ENCODE measurements around the gene IL2RA. TPM values are rescaled to one million over a fixed set of nuclear protein-coding genes. Genes with fewer than 3 reads are reported as not detected.
"Not testable (repeated sequence)": the region's sequence is repeated elsewhere in the genome, so short reads cannot be mapped to it uniquely, and the experiment has no call there.

The IL2RA gene
- total RNA-seq, 1 donor from 2014 or later = 1.1 TPM

DNA sequence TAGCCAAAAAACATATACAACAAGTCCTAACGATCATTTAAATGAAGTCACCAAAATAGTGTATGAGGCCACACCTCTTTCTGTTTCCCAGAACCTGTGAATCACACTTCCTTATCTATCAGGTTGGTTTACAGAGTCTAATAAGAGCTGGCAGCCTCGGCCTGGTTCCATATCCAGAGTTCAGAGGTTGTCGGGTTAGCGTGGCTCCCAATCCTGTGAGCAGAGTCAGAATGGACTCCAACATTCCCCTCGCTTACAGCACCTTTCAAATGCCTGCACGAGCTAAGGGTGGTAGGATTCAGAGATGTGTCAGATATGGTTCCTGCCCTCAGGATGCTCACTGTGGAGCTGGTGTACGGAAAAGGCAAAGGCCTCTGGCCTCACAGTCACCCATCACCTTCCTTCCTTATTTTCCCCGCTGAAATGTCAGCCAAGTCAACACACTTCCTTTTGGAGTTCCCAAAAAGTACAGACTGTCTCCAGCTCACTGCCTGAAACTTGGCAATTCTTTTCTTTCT, 90.8 kb downstream of the IL2RA start:
- intact Hi-C loops (cut with DNase I) = no loop called here
- ATAC-seq (no peak), DNase-seq (ENCODE audit: low spot score) (peak; percentile 39)

DNA sequence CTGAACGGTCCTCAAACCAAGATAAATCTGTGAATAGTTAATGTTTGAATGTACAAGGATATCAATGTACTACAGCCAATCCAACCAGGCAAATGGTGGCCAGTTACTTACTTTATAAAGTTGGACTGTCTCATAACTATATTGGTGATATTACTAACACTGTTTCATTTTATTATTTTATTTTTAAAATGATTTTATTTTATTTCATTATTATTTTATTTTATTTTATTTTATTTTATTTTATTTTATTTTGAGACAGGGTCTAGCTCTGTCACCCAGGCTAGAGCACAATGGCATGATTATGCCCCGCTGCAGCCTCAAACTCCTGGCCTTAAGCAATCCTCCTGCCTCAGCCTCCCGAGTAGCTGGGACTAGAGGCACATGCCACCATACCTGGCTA, 91.6 kb downstream of the IL2RA start:
- no peak for ATAC-seq
- intact Hi-C loops (cut with DNase I) = no loop called here
- DNase-seq (ENCODE audit: low spot score) = no peak

DNA sequence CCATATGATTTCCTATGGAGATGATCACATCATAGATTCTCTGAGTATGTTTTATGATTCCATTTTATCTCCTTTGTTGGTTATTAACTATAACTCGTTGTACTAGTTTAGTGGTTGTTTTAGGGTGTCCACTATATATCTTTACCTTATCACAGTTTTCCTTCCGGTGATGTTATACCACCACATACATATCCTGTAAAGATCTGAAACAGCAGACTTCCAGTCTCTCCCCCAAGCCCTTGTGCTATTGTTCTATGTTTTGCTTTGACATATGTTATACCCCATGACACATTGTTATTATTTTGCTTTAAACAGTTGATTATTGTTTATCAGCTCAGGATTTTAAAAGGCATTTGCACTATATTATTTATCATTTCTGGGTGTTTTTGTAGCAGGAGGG, 92.1 kb downstream of the IL2RA start:
- no peak for DNase-seq (ENCODE audit: low spot score)
- ATAC-seq = no peak
- intact Hi-C loops (cut with DNase I) = no loop called here

DNA sequence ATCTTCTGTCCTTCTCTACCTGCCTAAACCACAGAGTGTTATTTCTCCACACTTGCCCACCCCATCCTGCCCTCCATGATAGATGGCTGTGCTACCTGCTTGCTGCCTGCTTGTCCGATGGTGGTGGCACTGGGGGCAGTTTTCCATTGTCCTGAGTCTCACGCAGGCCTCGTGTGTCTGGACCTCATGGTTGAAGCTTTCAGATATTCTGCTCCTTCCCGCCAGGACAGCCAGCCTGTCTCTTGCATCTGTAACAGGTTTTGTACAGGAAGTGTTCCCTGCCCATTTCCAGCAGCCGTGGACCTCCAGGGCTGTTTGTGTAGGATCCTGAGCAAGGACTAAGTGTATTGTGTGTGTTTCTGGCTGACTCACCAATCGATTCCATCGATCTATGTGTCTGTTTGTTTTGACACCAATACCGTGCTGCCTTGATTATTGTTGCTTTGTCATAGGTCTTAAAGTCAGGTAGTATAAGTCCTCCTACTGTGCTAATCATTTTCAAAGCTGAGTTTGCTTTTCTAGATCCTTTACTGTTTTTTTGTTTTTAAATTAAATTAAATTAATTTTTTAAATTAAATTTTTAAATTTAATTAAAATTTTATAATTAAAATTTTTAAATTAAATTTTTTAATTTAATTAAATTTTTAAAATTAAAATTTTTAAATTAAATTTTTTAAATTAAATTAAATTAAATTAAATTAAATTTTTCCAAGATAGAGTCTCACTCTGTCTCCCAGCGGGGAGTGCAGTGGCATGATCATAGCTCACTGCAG, 93.3 kb downstream of the IL2RA start:
- ATAC-seq (no peak), DNase-seq (ENCODE audit: low spot score) (peak; percentile 40)
- intact Hi-C loops (cut with DNase I) = no loop called here

- peak; percentile 23 for DNase-seq (ENCODE audit: low spot score)
- no peak for ATAC-seq
Measured at GRCh38 chr10:5968037-5968680, 94.0 kb downstream of the IL2RA start.

GRCh38 chr10:5965266-5965665, 96.9 kb downstream of the IL2RA start:
- DNase-seq (ENCODE audit: low spot score) (peak; percentile 33), ATAC-seq (no peak)
- intact Hi-C loops (cut with DNase I) = no loop called here

More at GRCh38 chr10:5968037-5968680, 94.0 kb downstream of the IL2RA start:
- intact Hi-C loops (cut with DNase I) = no loop called here

GRCh38 chr10:5964736-5965135, 97.4 kb downstream of the IL2RA start:
- intact Hi-C loops (cut with DNase I) = no loop called here
- no peak for ATAC-seq
- peak; percentile 37 for DNase-seq (ENCODE audit: low spot score)

GRCh38 chr10:5963591-5963990, 98.6 kb downstream of the IL2RA start:
- ATAC-seq (no peak), DNase-seq (ENCODE audit: low spot score) (peak; percentile 44)
- intact Hi-C loops (cut with DNase I) = no loop called here

GRCh38 chr10:5963071-5963470, 99.1 kb downstream of the IL2RA start:
- peak; percentile 35 for DNase-seq (ENCODE audit: low spot score)
- intact Hi-C loops (cut with DNase I) = no loop called here

DNA sequence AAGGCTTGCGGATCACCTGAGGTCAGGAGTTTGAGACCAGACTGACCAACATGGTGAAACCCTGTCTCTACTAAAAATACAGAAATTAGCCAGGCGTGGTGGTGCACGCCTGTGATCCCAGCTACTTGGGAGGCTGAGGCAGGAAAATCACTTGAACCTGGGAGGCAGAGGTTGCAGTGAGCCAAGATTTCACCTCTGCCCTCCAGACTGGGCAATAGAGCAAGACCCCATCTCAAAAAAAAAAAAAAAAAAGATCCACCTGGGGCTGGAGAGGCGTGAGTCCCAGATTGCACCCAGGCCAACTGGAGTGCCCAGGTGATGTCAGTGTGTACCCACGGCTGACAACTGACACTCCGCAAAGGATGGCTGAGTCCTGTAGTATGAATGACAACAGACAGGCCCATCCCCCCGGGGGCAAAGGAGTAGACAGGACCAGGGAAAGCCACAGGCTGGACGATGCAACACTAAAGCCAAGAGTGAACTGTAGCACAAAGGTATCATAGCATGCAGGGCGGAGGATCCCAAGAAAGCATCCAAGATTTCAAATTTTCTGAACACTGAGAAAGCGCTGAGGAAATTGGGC, 99.7 kb downstream of the IL2RA start:
- ATAC-seq; intact Hi-C loops (cut with DNase I): not testable (repeated sequence)
- peak; percentile 46 for DNase-seq (ENCODE audit: low spot score)

More at GRCh38 chr10:5963071-5963470, 99.1 kb downstream of the IL2RA start:
- no peak for ATAC-seq

- no peak for ATAC-seq
- intact Hi-C loops (cut with DNase I) = no loop called here
- DNase-seq (ENCODE audit: low spot score) = peak; percentile 36
Measured at GRCh38 chr10:5961405-5962100, 100.6 kb downstream of the IL2RA start.

DNA sequence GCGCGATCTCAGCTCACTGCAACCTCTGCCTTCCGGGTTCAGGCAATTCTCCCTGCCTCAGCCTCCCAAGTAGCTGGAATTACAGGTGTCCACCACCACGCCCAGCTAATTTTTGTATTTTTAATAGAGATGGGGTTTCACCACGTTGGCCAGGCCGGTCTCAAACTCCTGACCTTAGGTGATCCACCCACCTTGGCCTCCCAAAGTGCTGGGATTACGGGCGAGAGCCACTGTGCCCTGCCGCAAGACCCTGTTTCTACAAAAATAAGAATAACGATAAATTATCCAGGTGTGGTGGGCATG, 101.2 kb downstream of the IL2RA start:
- DNase-seq (ENCODE audit: low spot score) = peak; percentile 17
- intact Hi-C loops (cut with DNase I); ATAC-seq: not testable (repeated sequence)

Other genes with a start within 250 kb of the IL2RA start
- gene GDI2, start 248.9 kb downstream of the IL2RA start, total RNA-seq = 140 TPM
- gene ANKRD16, start 172.5 kb downstream of the IL2RA start, total RNA-seq = 10.0 TPM
- 85.3 TPM for gene FBH1, start 172.1 kb downstream of the IL2RA start, total RNA-seq
- 9.6 TPM for gene IL15RA, start 84.8 kb downstream of the IL2RA start, total RNA-seq
- gene RBM17, start 26.7 kb upstream of the IL2RA start, total RNA-seq = 95.0 TPM
- 87.7 TPM for gene PFKFB3, start 140.6 kb upstream of the IL2RA start, total RNA-seq

Measured in sciatic nerve (tissue), 2 donors.